B cell (primary cell): ENCODE results near the gene LSP1. TPM values are rescaled to one million over a fixed set of nuclear protein-coding genes. Genes with fewer than 3 reads are reported as not detected.
A peak's percentile ranks its signal among the peaks of the same experiment; 100 is the strongest.

Experiments
- ATAC-seq: fragments of 200-7000 bp; cut with Tn5 transposase; one replicate; pipeline ENCODE4 v1.10.0; 2021; ENCODE audit warnings: low read depth, mild to moderate bottlenecking, moderate number of reproducible peaks, moderate library complexity
- CTCF ChIA-PET: fragments of 350-600 bp; sonication (Branson Sonifier 250); formaldehyde crosslinking; loops from one replicate; lab custom pipeline; 2021; ENCODE audit warnings: antibody characterized with exemption, inconsistent platforms; lab: Charles Lee
- POLR2A ChIA-PET: fragments of 350-600 bp; sonication (Branson Sonifier 250); formaldehyde crosslinking; loops from one replicate; lab custom pipeline; 2021; ENCODE audit warnings: antibody characterized with exemption; lab: Charles Lee
- DNase-seq: peaks from one replicate; pipeline ENCODE4 v3.0.0; 2013
- H2AFZ ChIP-seq: 2 replicates; pipeline ENCODE4 v1.6.1; 2012; ENCODE audit warnings: mild to moderate bottlenecking, low read depth, low read length; ENCODE audit not compliant: insufficient read depth, poor library complexity, severe bottlenecking
- H3K27ac ChIP-seq, 2 donors: 1 replicate in 1 of 2; 2 replicates in 1 of 2; pipeline ENCODE4 v1.5.1; 2012 to 2013; ENCODE audit warnings: low read length in 2 of 2, mild to moderate bottlenecking in 2 of 2, moderate library complexity in 1 of 2
- H3K27me3 ChIP-seq, 4 experiments: fragments of 200-600 bp in 1 of 4; sonication (generic) in 1 of 4; replicated peaks in 1 of 4; 1 replicate in 2 of 4; 2 replicates in 2 of 4; pipeline versions ENCODE4 v1.6.1 to v1.7.0; 2013 to 2016; ENCODE audit warnings: low read length in 3 of 4, mild to moderate bottlenecking in 2 of 4, mixed read lengths in 1 of 4, moderate library complexity in 1 of 4; ENCODE audit not compliant: insufficient read depth in 4 of 4, control insufficient read depth in 3 of 4; ENCODE audit errors: control extremely low read depth in 1 of 4
- H3K36me3 ChIP-seq, 2 experiments: replicated peaks in 1 of 2; 1 replicate in 1 of 2; 2 replicates in 1 of 2; pipeline versions ENCODE4 v1.6.1 to v1.7.1; 2013; ENCODE audit warnings: low read length in 1 of 2; ENCODE audit not compliant: insufficient read depth in 2 of 2, control insufficient read depth in 1 of 2; ENCODE audit errors: control extremely low read depth in 1 of 2, extremely low read depth in 1 of 2
- H3K4me1 ChIP-seq, 2 donors: fragments of 200-600 bp in 1 of 2; sonication (generic) in 1 of 2; 1 replicate in 1 of 2; 2 replicates in 1 of 2; pipeline versions ENCODE4 v1.5.1 to v1.6.1; 2013 to 2017; ENCODE audit warnings: low read length in 2 of 2; ENCODE audit not compliant: control insufficient read depth in 2 of 2, insufficient read depth in 2 of 2
- H3K4me2 ChIP-seq: replicated peaks from 2 replicates; pipeline ENCODE3; 2012; ENCODE audit warnings: mild to moderate bottlenecking, low read depth, low read length; ENCODE audit not compliant: poor library complexity, severe bottlenecking
- H3K4me3 ChIP-seq, 5 experiments: fragments of 200-600 bp in 1 of 5; sonication (generic) in 1 of 5; 1 replicate in 3 of 5; 2 replicates in 2 of 5; pipeline versions ENCODE4 v1.5.1 to v1.7.0; 2011 to 2016; ENCODE audit warnings: low read length in 4 of 5, mild to moderate bottlenecking in 4 of 5, low read depth in 2 of 5, control low read depth in 1 of 5, moderate library complexity in 1 of 5; ENCODE audit not compliant: insufficient read depth in 1 of 5; ENCODE audit errors: control extremely low read depth in 1 of 5, extremely low read depth in 1 of 5
- H3K79me2 ChIP-seq: fragments of 200-600 bp; sonication (generic); one replicate; pipeline ENCODE4 v1.6.0; 2016; ENCODE audit warnings: low read length; ENCODE audit not compliant: control insufficient read depth, insufficient read depth
- H3K9ac ChIP-seq: fragments of 200-600 bp; sonication (generic); 2 replicates; pipeline ENCODE4 v1.6.1; 2017; ENCODE audit warnings: mild to moderate bottlenecking, low read length, moderate library complexity
- H3K9me3 ChIP-seq, 3 donors: one replicate each; pipeline versions ENCODE4 v1.6.1 to v1.7.1; 2013; ENCODE audit warnings: low read length in 2 of 3; ENCODE audit not compliant: control insufficient read depth in 2 of 3, insufficient read depth in 1 of 3; ENCODE audit errors: control extremely low read depth in 1 of 3
- H4K20me1 ChIP-seq: 2 replicates; pipeline ENCODE4 v1.6.0; 2012; ENCODE audit warnings: mild to moderate bottlenecking, low read length; ENCODE audit not compliant: insufficient read depth, control insufficient read depth, poor library complexity, severe bottlenecking
- H3K27ac Mint-ChIP-seq: one replicate; pipeline ENCODE4 v1.8.0; 2021; ENCODE audit warnings: mixed read lengths
- H3K27me3 Mint-ChIP-seq: one replicate; pipeline ENCODE4 v1.8.0; 2021; ENCODE audit warnings: mixed read lengths
- H3K4me1 Mint-ChIP-seq: one replicate; pipeline ENCODE4 v1.8.0; 2021; ENCODE audit warnings: mixed read lengths
- H3K4me3 Mint-ChIP-seq: one replicate; pipeline ENCODE4 v1.8.0; 2021; ENCODE audit warnings: mixed read lengths
- H3K9me3 Mint-ChIP-seq: one replicate; pipeline ENCODE4 v1.8.0; 2022; ENCODE audit warnings: mixed read lengths; ENCODE audit not compliant: insufficient read depth
- EZH2 ChIP-seq: IDR thresholded peaks from 2 replicates; pipeline ENCODE4 v1.6.1; 2012; ENCODE audit warnings: borderline replicate concordance, low read depth, mild to moderate bottlenecking, moderate library complexity, low read length; ENCODE audit not compliant: insufficient read depth, poor library complexity, severe bottlenecking
- WGBS: methylation state at CpG from one replicate; pipeline ENCODE4 v1.1.5; 2013; ENCODE audit warnings: missing lambda C conversion rate; ENCODE audit not compliant: insufficient coverage; 5-methylcytosine and 5-hydroxymethylcytosine counted together
- intact Hi-C: fragments of 100-400 bp; cut with micrococcal nuclease; formaldehyde crosslinking; loops from one replicate; pipeline ENCODE4 v1.10.0; 2022
- polyA plus RNA-seq: library from polyadenylated mRNA; depleted of rRNA; stranded (reverse); fragments of >200 nt; gene quantifications from 2 replicates; pipeline ENCODE4 v1.2.3, GENCODE V29; 2012
- total RNA-seq, 2 donors: library from RNA; stranded (reverse); fragments of 120-200 nt in 1 of 2; gene quantifications; 1 replicate in 1 of 2; 2 replicates in 1 of 2; pipeline versions ENCODE4 v1.2.3 to v1.2.4, GENCODE V29; 2013 to 2022
- TF ChIP-seq, protein P1 (sequence below): fragments of 200-600 bp; IDR thresholded peaks from one replicate; pipeline ENCODE4 v1.8.0; 2022; ENCODE audit warnings: antibody characterized with exemption, mild to moderate bottlenecking

Gene LSP1
- total and polyA plus RNA-seq, 2 donors (not counting 1 experiment from before 2014, with no cell fraction given) = 249 to 446 TPM

DNA sequence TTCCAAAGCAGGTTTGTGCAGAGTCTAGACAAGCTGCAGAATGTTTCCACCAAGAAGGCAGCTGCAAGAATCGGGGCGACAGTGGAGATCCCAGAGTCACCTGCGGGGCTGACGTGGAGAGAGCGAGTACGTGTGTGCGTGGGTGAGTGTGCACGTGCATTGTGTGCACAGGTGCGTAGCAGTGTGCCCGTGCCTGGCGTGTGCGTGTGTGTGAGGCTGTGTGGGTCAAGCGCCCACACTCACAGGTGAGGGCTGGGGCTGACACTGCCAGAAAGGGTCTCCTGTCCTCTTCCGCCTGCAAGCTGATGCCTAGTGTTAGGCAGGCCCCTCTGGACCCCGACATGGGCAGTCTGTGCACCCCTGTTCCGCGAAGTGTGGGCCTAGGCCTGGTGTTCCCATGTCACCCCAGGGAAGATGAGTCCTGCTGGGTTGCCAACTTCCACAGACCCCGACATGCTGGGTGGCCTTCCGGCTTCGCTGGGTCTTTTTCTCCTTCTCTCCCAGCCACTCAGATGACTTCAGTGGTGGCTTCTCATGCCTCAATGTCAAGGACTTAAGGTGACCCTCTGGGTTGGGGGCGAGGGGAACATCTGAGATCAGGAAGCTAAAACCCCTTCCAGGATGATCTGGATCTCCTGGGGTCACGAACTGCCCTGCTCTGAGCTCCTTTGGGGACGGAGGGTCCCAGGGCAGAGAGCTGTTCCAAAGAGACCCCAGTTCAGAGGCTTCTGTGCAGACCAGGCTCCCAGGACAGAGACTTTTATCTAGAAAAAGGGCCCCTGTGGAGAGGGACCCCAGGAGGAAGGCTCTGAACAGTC, 28.5 kb upstream of the LSP1 start:
- H2AFZ ChIP-seq = no peak overlapping the region
- H3K79me2 ChIP-seq = no peaks in the 10 kb centered on the region
- ChIA-PET CTCF (interaction anchor here (1.4 to 2.2 kb wide), 4 partner anchors 9 to 327 kb away, joined by 5 to 14 read pairs (median 8); no protein-coding TSS in a partner anchor), POLR2A (no interaction called here)
- no peaks in the 10 kb centered on the region for H4K20me1 ChIP-seq
- WGBS = 84% methylated on average over 23 of the region's 23 CpGs
- ATAC-seq (no peak), DNase-seq (no peak)
- no peak overlapping the region for H3K4me3 ChIP-seq
- Mint-ChIP-seq H3K9me3 (no peaks in the 10 kb centered on the region), H3K4me3 (no peak overlapping the region), H3K27ac (no peak overlapping the region), H3K27me3 (peaks cover 14% of the 10 kb centered on the region), H3K4me1 (no peaks in the 10 kb centered on the region)
- intact Hi-C loops = no loop called here
- H3K4me1 ChIP-seq = no peaks in the 10 kb centered on the region
- no peaks in the 10 kb centered on the region for H3K9me3 ChIP-seq
- H3K27ac ChIP-seq = no peak overlapping the region
- no peaks in the 10 kb centered on the region for H3K36me3 ChIP-seq
- H3K4me2 ChIP-seq = no peak overlapping the region
- TF ChIP-seq, protein P1, sequence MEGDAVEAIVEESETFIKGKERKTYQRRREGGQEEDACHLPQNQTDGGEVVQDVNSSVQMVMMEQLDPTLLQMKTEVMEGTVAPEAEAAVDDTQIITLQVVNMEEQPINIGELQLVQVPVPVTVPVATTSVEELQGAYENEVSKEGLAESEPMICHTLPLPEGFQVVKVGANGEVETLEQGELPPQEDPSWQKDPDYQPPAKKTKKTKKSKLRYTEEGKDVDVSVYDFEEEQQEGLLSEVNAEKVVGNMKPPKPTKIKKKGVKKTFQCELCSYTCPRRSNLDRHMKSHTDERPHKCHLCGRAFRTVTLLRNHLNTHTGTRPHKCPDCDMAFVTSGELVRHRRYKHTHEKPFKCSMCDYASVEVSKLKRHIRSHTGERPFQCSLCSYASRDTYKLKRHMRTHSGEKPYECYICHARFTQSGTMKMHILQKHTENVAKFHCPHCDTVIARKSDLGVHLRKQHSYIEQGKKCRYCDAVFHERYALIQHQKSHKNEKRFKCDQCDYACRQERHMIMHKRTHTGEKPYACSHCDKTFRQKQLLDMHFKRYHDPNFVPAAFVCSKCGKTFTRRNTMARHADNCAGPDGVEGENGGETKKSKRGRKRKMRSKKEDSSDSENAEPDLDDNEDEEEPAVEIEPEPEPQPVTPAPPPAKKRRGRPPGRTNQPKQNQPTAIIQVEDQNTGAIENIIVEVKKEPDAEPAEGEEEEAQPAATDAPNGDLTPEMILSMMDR = no peak
- no peak for TF ChIP-seq EZH2
- H3K27me3 ChIP-seq = peaks cover 0 to 5% (median 0%) of the 10 kb centered on the region in 4 experiments
- H3K9ac ChIP-seq = no peak overlapping the region

DNA sequence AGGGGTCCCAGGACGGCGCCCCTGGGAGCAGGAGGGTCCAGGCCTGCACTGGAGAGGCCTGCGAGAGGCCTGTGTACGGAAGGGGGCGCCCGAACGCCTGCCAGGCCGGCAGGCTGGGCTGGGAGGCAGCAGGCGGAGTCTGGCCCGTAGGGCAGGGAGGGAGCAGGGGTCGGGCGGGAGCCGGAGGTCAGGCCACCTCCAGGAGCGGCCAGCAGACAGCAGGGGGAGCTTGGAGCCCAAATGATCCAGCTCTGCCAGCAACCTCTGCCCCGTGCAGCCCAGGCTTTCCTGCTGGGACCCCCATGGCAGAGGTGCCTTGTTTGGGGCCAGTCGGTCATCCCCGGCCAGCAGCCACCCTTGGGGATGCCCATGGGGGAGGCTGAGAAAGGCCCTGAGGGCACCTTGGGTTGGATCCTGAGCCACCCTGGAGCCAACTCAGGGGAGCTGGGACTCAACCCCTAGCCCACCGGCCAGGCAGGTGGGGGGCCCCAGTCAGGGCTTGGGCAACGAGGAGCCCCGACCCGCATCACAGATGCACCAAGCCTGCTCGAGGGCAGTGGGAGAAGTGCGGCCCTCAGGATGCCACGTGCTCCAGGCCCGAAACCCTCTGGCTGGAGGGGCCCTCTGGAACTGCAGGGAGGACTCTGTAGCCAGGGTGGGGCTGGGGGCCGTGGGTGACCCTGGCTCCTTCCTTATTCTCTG, 27.7 kb upstream of the LSP1 start:
- peak; percentile 36 for DNase-seq

More for the DNA sequence above, 27.7 kb upstream of the LSP1 start:
- no peak overlapping the region for H3K9ac ChIP-seq
- H3K9me3 Mint-ChIP-seq = no peaks in the 10 kb centered on the region
- no peak for TF ChIP-seq EZH2
- TF ChIP-seq, protein P1 = no peak
- H3K36me3 ChIP-seq = no peaks in the 10 kb centered on the region
- H3K27me3 ChIP-seq = peaks cover 0 to 5% (median 0%) of the 10 kb centered on the region in 4 experiments
- H3K27me3 Mint-ChIP-seq = peaks cover 14% of the 10 kb centered on the region
- H3K27ac Mint-ChIP-seq = no peak overlapping the region
- CTCF ChIA-PET = interaction anchor here (1.1 to 2.2 kb wide), 5 partner anchors 8 to 326 kb away, joined by 3 to 14 read pairs (median 8); no protein-coding TSS in a partner anchor
- no peaks in the 10 kb centered on the region for H3K4me1 ChIP-seq
- no peak overlapping the region for H3K27ac ChIP-seq
- intact Hi-C loops = no loop called here
- no peaks in the 10 kb centered on the region for H3K9me3 ChIP-seq
- H2AFZ ChIP-seq = no peak overlapping the region
- no peaks in the 10 kb centered on the region for H3K4me1 Mint-ChIP-seq
- no peak overlapping the region for H3K4me2 ChIP-seq
- no peak overlapping the region for H3K4me3 ChIP-seq
- no peak overlapping the region for H3K4me3 Mint-ChIP-seq
- H3K79me2 ChIP-seq = no peaks in the 10 kb centered on the region
- no peaks in the 10 kb centered on the region for H4K20me1 ChIP-seq
- 48% methylated on average over 26 of the region's 26 CpGs for WGBS
- POLR2A ChIA-PET = no interaction called here
- peak; percentile 31 for ATAC-seq
